CD4-positive, CD25-positive, alpha-beta regulatory T cell (primary cell): ENCODE data around the gene CFAP221. TPM values are rescaled to one million over a fixed set of nuclear protein-coding genes. Genes with fewer than 3 reads are reported as not detected.
A peak's percentile ranks its signal among the peaks of the same experiment; 100 is the strongest.

Experiments
- ATAC-seq, 2 donors: fragments of 150-1000 bp; cut with Tn5 transposase; one replicate each; pipeline ENCODE4 v1.10.0; 2021; ENCODE audit warnings: low read depth in 2 of 2, moderate number of reproducible peaks in 2 of 2, moderate library complexity in 1 of 2
- DNase-seq, 3 donors: peaks; one replicate each; pipeline versions ENCODE4 v3.0.0 to v3.0.0-alpha.2; 2012 to 2022; ENCODE audit warnings: mixed read lengths in 1 of 3
- H3K27ac ChIP-seq: one replicate; pipeline ENCODE4 v1.7.0; 2013; ENCODE audit warnings: mild to moderate bottlenecking, low read length; ENCODE audit not compliant: insufficient read depth, poor library complexity, severe bottlenecking
- H3K27me3 ChIP-seq: one replicate; pipeline ENCODE4 v1.7.0; 2013; ENCODE audit warnings: low read length; ENCODE audit not compliant: control insufficient read depth, insufficient read depth
- H3K36me3 ChIP-seq: one replicate; pipeline ENCODE4 v1.7.0; 2013; ENCODE audit warnings: mild to moderate bottlenecking, low read length, moderate library complexity; ENCODE audit not compliant: control insufficient read depth, insufficient read depth
- H3K4me1 ChIP-seq: 2 replicates; pipeline ENCODE4 v1.7.0; 2013; ENCODE audit warnings: mild to moderate bottlenecking, low read length; ENCODE audit not compliant: insufficient read depth, control insufficient read depth, poor library complexity, severe bottlenecking
- H3K4me3 ChIP-seq: one replicate; pipeline ENCODE4 v1.7.0; 2013; ENCODE audit warnings: low read depth, mild to moderate bottlenecking, low read length, moderate library complexity
- H3K9me3 ChIP-seq, 2 experiments: 1 replicate in 1 of 2; 2 replicates in 1 of 2; pipeline ENCODE4 v1.7.0; 2013; ENCODE audit warnings: low read length in 2 of 2, mild to moderate bottlenecking in 1 of 2, moderate library complexity in 1 of 2; ENCODE audit not compliant: control insufficient read depth in 2 of 2
- H3K27ac Mint-ChIP-seq, 3 donors: one replicate each; pipeline ENCODE4 v1.8.0; 2020 to 2022; ENCODE audit warnings: mild to moderate bottlenecking in 3 of 3, mixed read lengths in 3 of 3, moderate library complexity in 2 of 3
- H3K27me3 Mint-ChIP-seq: one replicate; pipeline ENCODE4 v1.8.0; 2022; ENCODE audit warnings: mild to moderate bottlenecking, mixed read lengths
- H3K36me3 Mint-ChIP-seq: one replicate; pipeline ENCODE4 v1.8.0; 2020; ENCODE audit warnings: mixed read lengths
- H3K4me1 Mint-ChIP-seq, 4 donors: one replicate each; pipeline ENCODE4 v1.8.0; 2020 to 2022; ENCODE audit warnings: mixed read lengths in 4 of 4, mild to moderate bottlenecking in 1 of 4
- H3K4me3 Mint-ChIP-seq, 4 donors: one replicate each; pipeline ENCODE4 v1.8.0; 2020 to 2022; ENCODE audit warnings: mild to moderate bottlenecking in 4 of 4, mixed read lengths in 4 of 4, moderate library complexity in 3 of 4
- H3K9me3 Mint-ChIP-seq, 7 donors: one replicate each; pipeline ENCODE4 v1.8.0; 2020 to 2022; ENCODE audit warnings: mixed read lengths in 7 of 7, mild to moderate bottlenecking in 3 of 7, moderate library complexity in 2 of 7
- polyA plus RNA-seq, 4 donors: library from polyadenylated mRNA; unstranded; fragments of 300-500 nt; fragmentation: Illumina TruSeq; gene quantifications; one replicate each; pipeline ENCODE4 v1.2.3, GENCODE V29; 2021
- total RNA-seq: library from RNA; stranded (reverse); gene quantifications from one replicate; pipeline ENCODE4 v1.2.3, GENCODE V29; 2022

The CFAP221 gene
- total and polyA plus RNA-seq, 5 donors from 2014 or later, result not detected

GRCh38 chr2:119541476-119541875 lies 2.8 kb upstream of the CFAP221 start:
- H3K4me1 Mint-ChIP-seq, result peaks cover 0 to 10% (median 4%) of the 10 kb centered on the region in 4 donors
- no peak overlapping the region for H3K27ac Mint-ChIP-seq
- Histone ChIP-seq H3K4me1 (peaks cover 6% of the 10 kb centered on the region), H3K36me3 (no peaks in the 10 kb centered on the region), H3K9me3 (no peaks in the 10 kb centered on the region), H3K27ac (no peak overlapping the region), H3K27me3 (peaks cover 24% of the 10 kb centered on the region), H3K4me3 (no peak overlapping the region)
- H3K9me3 Mint-ChIP-seq, result peaks cover 0 to 8% (median 0%) of the 10 kb centered on the region in 7 donors
- H3K4me3 Mint-ChIP-seq, result no peak overlapping the region
- no peaks in the 10 kb centered on the region for H3K36me3 Mint-ChIP-seq
- DNase-seq (no peak), ATAC-seq (no peak)
- H3K27me3 Mint-ChIP-seq, result peaks cover 43% of the 10 kb centered on the region

- peaks cover 0 to 9% (median 0%) of the 10 kb centered on the region in 7 donors for H3K9me3 Mint-ChIP-seq
- peaks cover 23% of the 10 kb centered on the region for H3K27me3 ChIP-seq
- no peaks in the 10 kb centered on the region for H3K36me3 ChIP-seq
- H3K4me3 ChIP-seq, result no peak overlapping the region
- no peak overlapping the region for H3K27ac ChIP-seq
- H3K9me3 ChIP-seq, result no peaks in the 10 kb centered on the region
- no peak for DNase-seq
- no peak for ATAC-seq
- peak overlapping the region in 3 of 4 donors; percentile 16 to 57 (median 43) for H3K4me3 Mint-ChIP-seq
- H3K36me3 Mint-ChIP-seq, result no peaks in the 10 kb centered on the region
- peak overlapping the region in 1 of 3 donors; percentile 77 for H3K27ac Mint-ChIP-seq
- peaks cover 0 to 10% (median 4%) of the 10 kb centered on the region in 4 donors for H3K4me1 Mint-ChIP-seq
- H3K4me1 ChIP-seq, result peaks cover 6% of the 10 kb centered on the region
- peaks cover 46% of the 10 kb centered on the region for H3K27me3 Mint-ChIP-seq
Measured at GRCh38 chr2:119544939-119545475, 758 bp downstream of the CFAP221 start.

GRCh38 chr2:119545754-119546446 lies 1.7 kb downstream of the CFAP221 start:
- DNase-seq, result no peak
- no peak for ATAC-seq

GRCh38 chr2:119546447-119546767 lies 2.2 kb downstream of the CFAP221 start:
- H3K4me3 Mint-ChIP-seq, result no peak overlapping the region
- peaks cover 0 to 10% (median 4%) of the 10 kb centered on the region in 4 donors for H3K4me1 Mint-ChIP-seq
- H3K27me3 Mint-ChIP-seq, result peaks cover 44% of the 10 kb centered on the region
- no peaks in the 10 kb centered on the region for H3K36me3 Mint-ChIP-seq
- ATAC-seq, result no peak
- no peak for DNase-seq
- Histone ChIP-seq H3K27ac (no peak overlapping the region), H3K4me3 (no peak overlapping the region), H3K27me3 (peaks cover 25% of the 10 kb centered on the region), H3K4me1 (peaks cover 6% of the 10 kb centered on the region), H3K9me3 (no peaks in the 10 kb centered on the region), H3K36me3 (no peaks in the 10 kb centered on the region)
- H3K27ac Mint-ChIP-seq, result no peak overlapping the region
- H3K9me3 Mint-ChIP-seq, result peaks cover 0 to 7% (median 0%) of the 10 kb centered on the region in 7 donors

More at GRCh38 chr2:119545754-119546446, 1.7 kb downstream of the CFAP221 start:
- Histone ChIP-seq H3K27ac (no peak overlapping the region), H3K9me3 (no peaks in the 10 kb centered on the region), H3K4me3 (no peak overlapping the region), H3K4me1 (peaks cover 6% of the 10 kb centered on the region), H3K36me3 (no peaks in the 10 kb centered on the region), H3K27me3 (peaks cover 23% of the 10 kb centered on the region)
- no peaks in the 10 kb centered on the region for H3K36me3 Mint-ChIP-seq
- peaks cover 0 to 10% (median 4%) of the 10 kb centered on the region in 4 donors for H3K4me1 Mint-ChIP-seq
- no peak overlapping the region for H3K27ac Mint-ChIP-seq
- H3K27me3 Mint-ChIP-seq, result peaks cover 46% of the 10 kb centered on the region
- peaks cover 0 to 7% (median 0%) of the 10 kb centered on the region in 7 donors for H3K9me3 Mint-ChIP-seq
- no peak overlapping the region for H3K4me3 Mint-ChIP-seq

- H3K4me1 Mint-ChIP-seq, result peaks cover 0 to 4% (median 4%) of the 10 kb centered on the region in 4 donors
- peaks cover 0 to 2% (median 0%) of the 10 kb centered on the region in 7 donors for H3K9me3 Mint-ChIP-seq
- Histone ChIP-seq H3K4me3 (no peak overlapping the region), H3K4me1 (peaks cover 6% of the 10 kb centered on the region), H3K27ac (no peak overlapping the region), H3K27me3 (peaks cover 16% of the 10 kb centered on the region), H3K9me3 (no peaks in the 10 kb centered on the region), H3K36me3 (no peaks in the 10 kb centered on the region)
- H3K27me3 Mint-ChIP-seq, result peaks cover 26% of the 10 kb centered on the region
- no peak overlapping the region for H3K4me3 Mint-ChIP-seq
- ATAC-seq (no peak), DNase-seq (no peak)
- H3K27ac Mint-ChIP-seq, result no peak overlapping the region
- H3K36me3 Mint-ChIP-seq, result no peaks in the 10 kb centered on the region
Measured at GRCh38 chr2:119548516-119549120, 4.4 kb downstream of the CFAP221 start.

- ATAC-seq, result no peak
- peaks cover 4% of the 10 kb centered on the region for H3K4me1 ChIP-seq
- H3K4me3 ChIP-seq, result no peak overlapping the region
- H3K9me3 ChIP-seq, result no peaks in the 10 kb centered on the region
- DNase-seq, result no peak
- H3K36me3 Mint-ChIP-seq, result no peaks in the 10 kb centered on the region
- no peak overlapping the region for H3K4me3 Mint-ChIP-seq
- no peak overlapping the region for H3K27ac Mint-ChIP-seq
- H3K27me3 ChIP-seq, result peaks cover 16% of the 10 kb centered on the region
- H3K27ac ChIP-seq, result no peak overlapping the region
- no peaks in the 10 kb centered on the region for H3K36me3 ChIP-seq
- H3K27me3 Mint-ChIP-seq, result peaks cover 24% of the 10 kb centered on the region
- H3K9me3 Mint-ChIP-seq, result peaks cover 0 to 2% (median 0%) of the 10 kb centered on the region in 7 donors
- peaks cover 0 to 4% (median 0%) of the 10 kb centered on the region in 4 donors for H3K4me1 Mint-ChIP-seq
Measured at GRCh38 chr2:119549241-119549640, 5.0 kb downstream of the CFAP221 start.

GRCh38 chr2:119550346-119550745 lies 6.1 kb downstream of the CFAP221 start:
- Histone ChIP-seq H3K4me1 (no peaks in the 10 kb centered on the region), H3K9me3 (no peaks in the 10 kb centered on the region), H3K27ac (no peak overlapping the region), H3K36me3 (no peaks in the 10 kb centered on the region), H3K27me3 (peaks cover 13% of the 10 kb centered on the region), H3K4me3 (no peak overlapping the region)
- DNase-seq, result no peak
- Mint-ChIP-seq H3K27me3 (peaks cover 18% of the 10 kb centered on the region), H3K4me3 (no peak overlapping the region), H3K27ac (no peak overlapping the region), H3K4me1 (no peaks in the 10 kb centered on the region), H3K9me3 (peaks cover 0 to 2% (median 0%) of the 10 kb centered on the region in 7 donors), H3K36me3 (no peaks in the 10 kb centered on the region)
- no peak for ATAC-seq
